IMR-90 (cell line): ENCODE results near the gene SRC. TPM values are rescaled to one million over a fixed set of nuclear protein-coding genes. Genes with fewer than 3 reads are reported as not detected.

Source experiments
- ATAC-seq: fragments of 200-7000 bp; cut with Tn5 transposase; 2 replicates; pipeline ENCODE4 v1.9.1; 2020; ENCODE audit warnings: low read depth, mild to moderate bottlenecking, moderate library complexity
- BruUV-seq: library from RNA; stranded (reverse); fragments of 400-500 nt; replicated peaks from 2 replicates; lab custom pipeline; 2021; lab: Mats Ljungman, UMichigan
- CTCF ChIA-PET: fragments of 300-600 bp; formaldehyde crosslinking; extraction: SDS; loops from one replicate; lab custom pipeline; 2021; ENCODE audit warnings: antibody characterized with exemption; lab: Yijun Ruan, JAX
- POLR2A ChIA-PET: fragments of 300-600 bp; sonication (Branson Sonifier 250); formaldehyde crosslinking; loops from one replicate; lab custom pipeline; 2022; ENCODE audit warnings: antibody characterized with exemption; ENCODE audit not compliant: unreplicated experiment; lab: Charles Lee
- DNase-seq: peaks from one replicate; pipeline ENCODE4 v3.0.0; 2013
- H2AFZ ChIP-seq: replicated peaks from 2 replicates; pipeline ENCODE3; 2013; ENCODE audit warnings: low read length, mild to moderate bottlenecking; ENCODE audit not compliant: poor library complexity
- H2AK5ac ChIP-seq: 2 replicates; pipeline ENCODE4 v1.6.1; 2013; ENCODE audit warnings: low read depth, low read length, inconsistent platforms
- H2AK9ac ChIP-seq: replicated peaks from 2 replicates; pipeline ENCODE3; 2013; ENCODE audit warnings: mild to moderate bottlenecking, low read depth, low read length, moderate library complexity; ENCODE audit not compliant: poor library complexity
- H2BK120ac ChIP-seq: 2 replicates; pipeline ENCODE4 v1.6.1; 2013; ENCODE audit warnings: low read depth, low read length, inconsistent platforms
- H2BK15ac ChIP-seq: 3 replicates; pipeline ENCODE4 v1.6.1; 2013; ENCODE audit warnings: low read depth, low read length, inconsistent platforms
- H2BK20ac ChIP-seq: 2 replicates; pipeline ENCODE4 v1.6.1; 2013; ENCODE audit warnings: low read depth, mild to moderate bottlenecking, inconsistent platforms, low read length, moderate library complexity
- H2BK5ac ChIP-seq: 2 replicates; pipeline ENCODE4 v1.6.1; 2013; ENCODE audit warnings: mild to moderate bottlenecking, low read depth, low read length, inconsistent platforms; ENCODE audit not compliant: poor library complexity, severe bottlenecking
- H3K14ac ChIP-seq: replicated peaks from 2 replicates; pipeline ENCODE4 v1.6.1; 2013; ENCODE audit warnings: low read depth, low read length, inconsistent platforms
- H3K18ac ChIP-seq: 2 replicates; pipeline ENCODE4 v1.6.1; 2013; ENCODE audit warnings: low read depth, low read length, control low read depth
- H3K23ac ChIP-seq: 2 replicates; pipeline ENCODE4 v1.6.1; 2013; ENCODE audit warnings: low read depth, low read length, inconsistent platforms
- H3K27ac ChIP-seq: 2 replicates; pipeline ENCODE4 v1.5.1; 2013; ENCODE audit warnings: mild to moderate bottlenecking, control low read depth, low read length; ENCODE audit not compliant: insufficient read depth
- H3K27me3 ChIP-seq: 2 replicates; pipeline ENCODE4 v1.6.1; 2013; ENCODE audit warnings: low read length; ENCODE audit not compliant: control insufficient read depth, insufficient read depth
- H3K36me3 ChIP-seq: 2 replicates; pipeline ENCODE4 v1.6.1; 2013; ENCODE audit warnings: low read length, mixed read lengths; ENCODE audit not compliant: control insufficient read depth, insufficient read depth
- H3K4ac ChIP-seq: 2 replicates; pipeline ENCODE4 v1.6.1; 2013; ENCODE audit warnings: low read depth, low read length, inconsistent platforms
- H3K4me1 ChIP-seq: 2 replicates; pipeline ENCODE4 v1.6.1; 2013; ENCODE audit warnings: low read length, mixed read lengths; ENCODE audit not compliant: control insufficient read depth, insufficient read depth
- H3K4me2 ChIP-seq: 2 replicates; pipeline ENCODE4 v1.6.1; 2013; ENCODE audit warnings: low read depth, mild to moderate bottlenecking, control low read depth, low read length, moderate library complexity
- H3K4me3 ChIP-seq: 2 replicates; pipeline ENCODE4 v1.5.1; 2013; ENCODE audit warnings: low read depth, mild to moderate bottlenecking, control low read depth, low read length, moderate library complexity; ENCODE audit not compliant: insufficient read depth
- H3K56ac ChIP-seq: 2 replicates; pipeline ENCODE4 v1.6.1; 2013; ENCODE audit warnings: low read length, inconsistent platforms; ENCODE audit not compliant: insufficient read depth; ENCODE audit errors: extremely low read depth
- H3K79me1 ChIP-seq, 2 experiments: 2 replicates each; pipeline ENCODE4 v1.6.1; 2013; ENCODE audit warnings: low read length in 2 of 2, inconsistent platforms in 1 of 2, low read depth in 1 of 2
- H3K9ac ChIP-seq: 2 replicates; pipeline ENCODE4 v1.6.1; 2013; ENCODE audit warnings: low read depth, low read length, control low read depth
- H3K9me1 ChIP-seq: 2 replicates; pipeline ENCODE4 v1.6.1; 2013; ENCODE audit warnings: low read length, inconsistent platforms; ENCODE audit not compliant: insufficient read depth
- H3K9me3 ChIP-seq: 2 replicates; pipeline ENCODE4 v1.6.1; 2013; ENCODE audit warnings: low read length; ENCODE audit not compliant: control insufficient read depth, insufficient read depth
- H4K20me1 ChIP-seq: 2 replicates; pipeline ENCODE4 v1.6.1; 2013; ENCODE audit warnings: low read length, inconsistent platforms; ENCODE audit not compliant: insufficient read depth
- H4K5ac ChIP-seq: 2 replicates; pipeline ENCODE4 v1.6.1; 2013; ENCODE audit warnings: mild to moderate bottlenecking, low read depth, low read length, control low read depth
- H4K8ac ChIP-seq, 2 experiments: 2 replicates each; pipeline ENCODE4 v1.6.1; 2013; ENCODE audit warnings: low read depth in 2 of 2, low read length in 2 of 2, control low read depth in 1 of 2, inconsistent platforms in 1 of 2
- H4K91ac ChIP-seq: 2 replicates; pipeline ENCODE4 v1.6.1; 2013; ENCODE audit warnings: low read depth, low read length, inconsistent platforms; ENCODE audit not compliant: insufficient read depth
- BHLHE40 ChIP-seq: fragments of 150-350 bp; IDR thresholded peaks from 2 replicates; pipeline ENCODE4 v1.6.1; 2016; ENCODE audit warnings: mild to moderate bottlenecking, low read depth, low read length
- FOS ChIP-seq: fragments of 150-350 bp; IDR thresholded peaks from 2 replicates; pipeline ENCODE4 v1.6.1; 2016; ENCODE audit warnings: low read depth, low read length
- MAFK ChIP-seq: IDR thresholded peaks from 2 replicates; pipeline ENCODE4 v1.6.1; 2012; ENCODE audit warnings: low read depth, low read length, improper control_type of control experiment
- MAZ ChIP-seq: IDR thresholded peaks from 2 replicates; pipeline ENCODE4 v1.6.1; 2012; ENCODE audit warnings: low read depth, mild to moderate bottlenecking, low read length, improper control_type of control experiment, moderate library complexity, borderline replicate concordance
- MXI1 ChIP-seq: IDR thresholded peaks from 2 replicates; pipeline ENCODE4 v1.6.1; 2012; ENCODE audit warnings: low read depth, mild to moderate bottlenecking, low read length, moderate library complexity, borderline replicate concordance
- NFE2L2 ChIP-seq: fragments of 150-350 bp; IDR thresholded peaks from 2 replicates; pipeline ENCODE4 v1.6.1; 2016; ENCODE audit warnings: low read depth, mild to moderate bottlenecking, low read length
- POLR2A ChIP-seq: IDR thresholded peaks from 2 replicates; pipeline ENCODE4 v1.6.1; 2012; ENCODE audit warnings: mild to moderate bottlenecking, low read depth, low read length
- RAD21 ChIP-seq: IDR thresholded peaks from 2 replicates; pipeline ENCODE4 v1.6.1; 2012; ENCODE audit warnings: low read length, improper control_type of control experiment
- RCOR1 ChIP-seq: IDR thresholded peaks from 2 replicates; pipeline ENCODE4 v1.6.1; 2012; ENCODE audit warnings: mild to moderate bottlenecking, low read length, improper control_type of control experiment; ENCODE audit not compliant: insufficient replicate concordance
- RFX5 ChIP-seq: IDR thresholded peaks from 2 replicates; pipeline ENCODE4 v1.8.0; 2012; ENCODE audit warnings: low read depth, mild to moderate bottlenecking, low read length, moderate library complexity
- SMC3 ChIP-seq: fragments of 150-350 bp; IDR thresholded peaks from 2 replicates; pipeline ENCODE4 v1.6.1; 2016; ENCODE audit warnings: low read depth, mild to moderate bottlenecking, antibody characterized with exemption, low read length, moderate library complexity
- WGBS, 2 experiments: methylation state at CpG; one replicate each; pipeline versions ENCODE4 v1.1.5 to v1.1.7; 2013; ENCODE audit warnings: missing lambda C conversion rate in 2 of 2; ENCODE audit not compliant: insufficient read length in 1 of 2; ENCODE audit errors: extremely low coverage in 2 of 2; 5-methylcytosine and 5-hydroxymethylcytosine counted together
- dilution Hi-C: fragments of 300-500 bp; cut with HindIII; formaldehyde crosslinking; loops from one replicate; pipeline ENCODE4 v1.14.3; 2018; ENCODE audit warnings: low sequenced_read_pairs; ENCODE audit not compliant: unreplicated experiment
- in situ Hi-C: fragments of 300-500 bp; cut with MboI; formaldehyde crosslinking; loops from 3 replicates; pipeline ENCODE4 v1.14.3; 2019; ENCODE audit warnings: low sequenced_read_pairs, inconsistent platforms, mixed read lengths
- intact Hi-C: fragments of 100-400 bp; cut with micrococcal nuclease; formaldehyde crosslinking; loops from 2 replicates; pipeline ENCODE4 v1.10.0; 2022
- polyA plus RNA-seq, 3 experiments: library from polyadenylated mRNA; depleted of rRNA; stranded (reverse); fragments of >200 nt; gene quantifications; 2 replicates each; pipeline ENCODE4 v1.2.3, GENCODE V29; 2012; ENCODE audit warnings: low replicate concordance in 1 of 3
- total RNA-seq: library from RNA; depleted of rRNA; stranded (reverse); fragments of >200 nt; gene quantifications from 2 replicates; pipeline ENCODE4 v1.2.3, GENCODE V29; 2012
- TF ChIP-seq, protein P1 (sequence below): fragments of 150-350 bp; IDR thresholded peaks from 2 replicates; pipeline ENCODE4 v1.6.1; 2016; ENCODE audit warnings: low read depth, mild to moderate bottlenecking, low read length, moderate library complexity, borderline replicate concordance

SRC gene
- total and polyA plus RNA-seq, 2 of the 4 experiments (the other 2 are of a cell fraction): 7.0 to 24.2 TPM

DNA sequence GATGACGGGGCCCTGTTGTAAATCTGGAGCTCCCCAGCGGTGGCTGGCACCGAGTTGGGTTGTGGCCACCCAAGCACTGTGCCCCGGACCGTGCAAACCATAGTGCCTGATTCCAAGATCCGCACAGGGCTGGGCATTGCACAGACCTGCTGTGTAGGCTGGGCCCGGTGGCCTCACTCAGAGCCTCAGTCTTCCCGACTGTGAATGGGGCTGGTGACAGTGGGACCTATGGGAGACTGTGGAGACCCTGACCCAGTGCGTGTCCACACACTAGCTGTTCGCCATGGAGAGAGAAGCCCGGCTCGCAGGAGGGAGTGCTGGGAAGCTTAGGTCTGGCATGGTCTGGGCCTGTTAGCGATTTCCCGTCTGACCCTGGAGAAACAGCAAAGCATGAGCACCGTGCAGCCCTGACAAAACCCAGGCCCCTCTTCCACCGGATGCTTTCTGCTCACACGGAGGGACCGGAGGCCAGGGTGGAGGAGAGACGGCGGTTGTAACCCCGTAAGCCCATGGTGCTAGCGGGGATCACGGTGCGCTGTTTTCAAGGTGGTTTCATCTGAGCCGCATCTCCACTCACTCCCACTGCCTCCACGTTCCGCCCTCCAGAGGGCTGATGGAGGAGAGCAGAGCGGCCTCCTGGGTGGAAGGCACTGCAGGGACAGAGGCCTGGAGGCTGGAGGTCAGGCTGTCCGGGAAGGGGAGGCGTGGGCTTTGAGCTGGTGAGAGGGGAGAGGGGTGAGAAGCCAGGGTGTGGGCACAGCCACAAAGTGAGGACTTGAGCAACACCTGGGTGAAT is 52.2 kb downstream of the SRC start:
- Histone ChIP-seq H2AFZ (no peak overlapping the region), H3K18ac (no peak overlapping the region), H4K20me1 (peaks cover 12% of the 10 kb centered on the region), H3K9ac (no peak overlapping the region), H3K14ac (no peak overlapping the region), H2AK9ac (no peak overlapping the region), H3K4ac (no peak overlapping the region), H2BK120ac (no peak overlapping the region), H3K27me3 (no peaks in the 10 kb centered on the region), H3K36me3 (peaks cover 47% of the 10 kb centered on the region), H3K23ac (no peak overlapping the region), H4K91ac (no peak overlapping the region), H2BK20ac (no peak overlapping the region), H3K9me3 (no peaks in the 10 kb centered on the region), H3K56ac (no peak overlapping the region), H3K4me2 (no peak overlapping the region), H3K9me1 (no peaks in the 10 kb centered on the region), H4K5ac (no peak overlapping the region), H3K27ac (no peak overlapping the region), H3K79me1 (no peaks in the 10 kb centered on the region; a peak in 1 of 4 replicates), H2AK5ac (no peak overlapping the region), H4K8ac (no peak overlapping the region), H2BK15ac (no peak overlapping the region), H3K4me1 (no peaks in the 10 kb centered on the region), H2BK5ac (no peak overlapping the region), H3K4me3 (no peak overlapping the region)
- intact Hi-C loops (no loop called here), in situ Hi-C loops (no loop called here), dilution Hi-C loops (no loop called here)
- ChIA-PET POLR2A (no interaction called here), CTCF (no interaction called here)
- ATAC-seq (no peak), DNase-seq (no peak)
- WGBS, 2 experiments: 83% methylated on average over 10 of the region's 30 CpGs; no CpG with 5 or more reads in 1 of the 2 experiments
- TF ChIP-seq POLR2A (no peak), MXI1 (no peak), RCOR1 (no peak), NFE2L2 (no peak), RFX5 (no peak), RAD21 (no peak), FOS (no peak), MAFK (no peak), MAZ (no peak), SMC3 (no peak), BHLHE40 (no peak)
- TF ChIP-seq, protein P1, sequence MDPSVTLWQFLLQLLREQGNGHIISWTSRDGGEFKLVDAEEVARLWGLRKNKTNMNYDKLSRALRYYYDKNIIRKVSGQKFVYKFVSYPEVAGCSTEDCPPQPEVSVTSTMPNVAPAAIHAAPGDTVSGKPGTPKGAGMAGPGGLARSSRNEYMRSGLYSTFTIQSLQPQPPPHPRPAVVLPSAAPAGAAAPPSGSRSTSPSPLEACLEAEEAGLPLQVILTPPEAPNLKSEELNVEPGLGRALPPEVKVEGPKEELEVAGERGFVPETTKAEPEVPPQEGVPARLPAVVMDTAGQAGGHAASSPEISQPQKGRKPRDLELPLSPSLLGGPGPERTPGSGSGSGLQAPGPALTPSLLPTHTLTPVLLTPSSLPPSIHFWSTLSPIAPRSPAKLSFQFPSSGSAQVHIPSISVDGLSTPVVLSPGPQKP: no peak
- BruUV-seq: no TSS peak
